Measurements from ENCODE around the gene ATP6V1G2.

GRCh38 chr6:31547727-31548543 is 1.5 kb upstream of the ATP6V1G2 start:
- TF ChIP-seq CTCF (IDR thresholded peaks at IDR 0.05) (no peak), POLR2A (IDR thresholded peaks at IDR 0.05) (no peak)

All from body of pancreas (tissue), 4 donors.